H9 (cell line): ENCODE results near the gene PPP3CB. TPM values are rescaled to one million over a fixed set of nuclear protein-coding genes. Genes with fewer than 3 reads are reported as not detected.
A peak's percentile ranks its signal among the peaks of the same experiment; 100 is the strongest.

Experiments used
- DNase-seq: peaks from one replicate; pipeline ENCODE4 v3.0.0-alpha.2; 2017
- H2AFZ ChIP-seq: one replicate; pipeline ENCODE4 v1.6.1; 2013; ENCODE audit warnings: mild to moderate bottlenecking, low read length, control low read depth, moderate library complexity
- H2AK5ac ChIP-seq: 2 replicates; pipeline ENCODE4 v1.6.1; 2013; ENCODE audit warnings: low read length, control low read depth, mixed read lengths; ENCODE audit not compliant: insufficient read length
- H2BK120ac ChIP-seq: one replicate; pipeline ENCODE4 v1.6.1; 2013; ENCODE audit warnings: low read depth, mild to moderate bottlenecking, low read length, control low read depth, inconsistent platforms; ENCODE audit not compliant: poor library complexity, severe bottlenecking
- H2BK12ac ChIP-seq: 2 replicates; pipeline ENCODE4 v1.6.1; 2013; ENCODE audit warnings: low read length, control low read depth, mixed read lengths, low read depth; ENCODE audit not compliant: insufficient read length
- H2BK15ac ChIP-seq: 2 replicates; pipeline ENCODE4 v1.6.1; 2013; ENCODE audit warnings: low read depth, low read length, control low read depth
- H2BK20ac ChIP-seq: one replicate; pipeline ENCODE4 v1.6.1; 2013; ENCODE audit warnings: low read depth, mild to moderate bottlenecking, low read length, control low read depth, inconsistent platforms; ENCODE audit not compliant: poor library complexity, severe bottlenecking
- H2BK5ac ChIP-seq: 2 replicates; pipeline ENCODE4 v1.6.1; 2013; ENCODE audit warnings: low read length, control low read depth, mixed read lengths; ENCODE audit not compliant: insufficient read length
- H3K14ac ChIP-seq: 2 replicates; pipeline ENCODE4 v1.6.1; 2013; ENCODE audit warnings: low read length, control low read depth; ENCODE audit not compliant: insufficient read depth
- H3K18ac ChIP-seq: 2 replicates; pipeline ENCODE4 v1.6.1; 2013; ENCODE audit warnings: low read depth, mild to moderate bottlenecking, mixed read lengths, low read length, control low read depth; ENCODE audit not compliant: insufficient read length
- H3K23ac ChIP-seq: 2 replicates; pipeline ENCODE4 v1.6.1; 2013; ENCODE audit warnings: low read length, control low read depth, mixed read lengths, low read depth; ENCODE audit not compliant: insufficient read length
- H3K23me2 ChIP-seq: 2 replicates; pipeline ENCODE4 v1.6.1; 2013; ENCODE audit warnings: low read depth, mild to moderate bottlenecking, mixed read lengths, low read length, control low read depth; ENCODE audit not compliant: insufficient read length, poor library complexity, severe bottlenecking
- H3K27ac ChIP-seq: 2 replicates; pipeline ENCODE4 v1.5.1; 2013; ENCODE audit warnings: low read length, control low read depth, mixed read lengths, low read depth; ENCODE audit not compliant: insufficient read length
- H3K27me3 ChIP-seq: 2 replicates; pipeline ENCODE4 v1.6.1; 2013; ENCODE audit warnings: low read length, control low read depth, inconsistent platforms; ENCODE audit not compliant: insufficient read depth
- H3K4ac ChIP-seq: 2 replicates; pipeline ENCODE4 v1.6.1; 2013; ENCODE audit warnings: low read depth, mild to moderate bottlenecking, control low read depth, inconsistent platforms, low read length, moderate library complexity
- H3K4me1 ChIP-seq: 2 replicates; pipeline ENCODE4 v1.6.1; 2013; ENCODE audit warnings: low read length, control low read depth, inconsistent platforms; ENCODE audit not compliant: insufficient read depth
- H3K4me2 ChIP-seq: 2 replicates; pipeline ENCODE4 v1.6.1; 2013; ENCODE audit warnings: low read length, control low read depth, mixed read lengths; ENCODE audit not compliant: insufficient read length, insufficient read depth
- H3K56ac ChIP-seq: 2 replicates; pipeline ENCODE4 v1.6.1; 2013; ENCODE audit warnings: low read depth, mild to moderate bottlenecking, mixed read lengths, low read length, control low read depth; ENCODE audit not compliant: insufficient read length
- H3K79me1 ChIP-seq: 2 replicates; pipeline ENCODE4 v1.6.1; 2013; ENCODE audit warnings: low read depth, mild to moderate bottlenecking, moderate library complexity, low read length, control low read depth, inconsistent platforms; ENCODE audit not compliant: insufficient read depth, poor library complexity, severe bottlenecking
- H3K79me2 ChIP-seq: 2 replicates; pipeline ENCODE4 v1.6.1; 2013; ENCODE audit warnings: low read length, control low read depth, inconsistent platforms; ENCODE audit not compliant: insufficient read depth
- H3K9ac ChIP-seq: 2 replicates; pipeline ENCODE4 v1.6.1; 2013; ENCODE audit warnings: low read length, control low read depth, mixed read lengths; ENCODE audit not compliant: insufficient read length; ENCODE audit errors: extremely low read depth
- H3K9me3 ChIP-seq: one replicate; pipeline ENCODE4 v1.6.1; 2013; ENCODE audit warnings: low read depth, low read length, inconsistent platforms; ENCODE audit not compliant: control insufficient read depth
- H3T11ph ChIP-seq: one replicate; pipeline ENCODE4 v1.6.1; 2013; ENCODE audit warnings: mild to moderate bottlenecking, low read length, control low read depth, inconsistent platforms
- H4K20me1 ChIP-seq: one replicate; pipeline ENCODE4 v1.6.1; 2013; ENCODE audit not compliant: control insufficient read depth, insufficient read length, insufficient read depth
- H4K5ac ChIP-seq: 2 replicates; pipeline ENCODE4 v1.6.1; 2013; ENCODE audit warnings: low read depth, mild to moderate bottlenecking, mixed read lengths, low read length, control low read depth; ENCODE audit not compliant: insufficient read length
- H4K8ac ChIP-seq: replicated peaks from 2 replicates; pipeline ENCODE4 v1.6.1; 2013; ENCODE audit warnings: low read length, control low read depth, mixed read lengths, low read depth; ENCODE audit not compliant: insufficient read length
- H4K91ac ChIP-seq: 2 replicates; pipeline ENCODE4 v1.6.1; 2013; ENCODE audit warnings: low read depth, mild to moderate bottlenecking, moderate library complexity, mixed read lengths, low read length, control low read depth; ENCODE audit not compliant: insufficient read length
- H3K27ac Mint-ChIP-seq, 3 experiments: 2 replicates in 2 of 3; 3 replicates in 1 of 3; pipeline ENCODE4 v1.8.0; 2020 to 2021; ENCODE audit warnings: mixed read lengths in 3 of 3, mild to moderate bottlenecking in 1 of 3, moderate library complexity in 1 of 3
- H3K27me3 Mint-ChIP-seq: 2 replicates; pipeline ENCODE4 v1.8.0; 2021; ENCODE audit warnings: low read depth, mild to moderate bottlenecking, moderate library complexity, mixed read lengths
- H3K36me3 Mint-ChIP-seq, 3 experiments: 2 replicates in 2 of 3; 3 replicates in 1 of 3; pipeline ENCODE4 v1.8.0; 2020 to 2021; ENCODE audit warnings: low read depth in 3 of 3, mixed read lengths in 3 of 3; ENCODE audit not compliant: insufficient read depth in 1 of 3
- H3K4me1 Mint-ChIP-seq, 2 experiments: 2 replicates each; pipeline ENCODE4 v1.8.0; 2020; ENCODE audit warnings: mixed read lengths in 2 of 2
- H3K4me3 Mint-ChIP-seq, 2 experiments: 2 replicates in 1 of 2; 3 replicates in 1 of 2; pipeline ENCODE4 v1.8.0; 2020 to 2021; ENCODE audit warnings: mild to moderate bottlenecking in 2 of 2, mixed read lengths in 2 of 2, moderate library complexity in 1 of 2
- H3K9me3 Mint-ChIP-seq, 2 experiments: 2 replicates in 1 of 2; 3 replicates in 1 of 2; pipeline ENCODE4 v1.8.0; 2020; ENCODE audit warnings: mild to moderate bottlenecking in 2 of 2, mixed read lengths in 2 of 2, moderate library complexity in 1 of 2
- CTCF ChIP-seq: fragments of 200-600 bp; sonication (generic); conservative IDR thresholded peaks from 3 replicates; pipeline ENCODE4 v1.8.0; 2021; ENCODE audit warnings: antibody characterized with exemption, mild to moderate bottlenecking
- WGBS: extraction: QIAGEN DNeasy Blood & Tissue Kit; methylation state at CpG from one replicate; pipeline ENCODE4 v1.1.7; 2013; ENCODE audit warnings: missing lambda C conversion rate, low lambda C conversion rate, mixed read lengths; ENCODE audit not compliant: insufficient read length; ENCODE audit errors: extremely low coverage; 5-methylcytosine and 5-hydroxymethylcytosine counted together
- total RNA-seq: library from RNA; stranded (reverse); gene quantifications from 2 replicates; pipeline ENCODE4 v1.2.1, GENCODE V29; 2021

The PPP3CB gene
- total RNA-seq, 1 experiment from 2014 or later = 37.3 TPM

- peaks cover 16 to 17% of the 10 kb centered on the region in 2 experiments for H3K4me1 Mint-ChIP-seq
- no peak overlapping the region for H3K23ac ChIP-seq
- no peaks in the 10 kb centered on the region for H3K9me3 ChIP-seq
- H3T11ph ChIP-seq = no peak overlapping the region
- no peaks in the 10 kb centered on the region; the same call in 1 of the 2 replicates for H3K4me1 ChIP-seq
- no peak for TF ChIP-seq CTCF
- H4K8ac ChIP-seq = no peak overlapping the region
- H3K79me1 ChIP-seq = peaks cover 5% of the 10 kb centered on the region
- H4K20me1 ChIP-seq = no peaks in the 10 kb centered on the region
- no peak overlapping the region; a peak in 1 of 7 replicates for H3K27ac Mint-ChIP-seq
- no peak for DNase-seq
- no peak overlapping the region for H2BK20ac ChIP-seq
- no peaks in the 10 kb centered on the region for H3K27me3 ChIP-seq
- no peak overlapping the region for H2AK5ac ChIP-seq
- no peaks in the 10 kb centered on the region for H3K27me3 Mint-ChIP-seq
- H3K9ac ChIP-seq = no peak overlapping the region
- H3K4me3 Mint-ChIP-seq = peak overlapping the region in 1 of 2 experiments; percentile 18; a peak in 1 of 5 replicates
- no CpG with 5 or more reads among the region's 2 CpGs for WGBS
- no peak overlapping the region for H4K91ac ChIP-seq
- H3K56ac ChIP-seq = no peak overlapping the region
- peaks cover 4 to 24% (median 22%) of the 10 kb centered on the region in 3 experiments; a peak in 6 of 7 replicates for H3K36me3 Mint-ChIP-seq
- no peaks in the 10 kb centered on the region for H3K23me2 ChIP-seq
- H2AFZ ChIP-seq = no peak overlapping the region
- H3K14ac ChIP-seq = no peak overlapping the region
- no peak overlapping the region for H2BK12ac ChIP-seq
- no peaks in the 10 kb centered on the region; a peak in 1 of 5 replicates for H3K9me3 Mint-ChIP-seq
- no peak overlapping the region for H2BK15ac ChIP-seq
- no peak overlapping the region for H3K4ac ChIP-seq
- no peak overlapping the region for H2BK5ac ChIP-seq
- H3K27ac ChIP-seq = no peak overlapping the region
- H3K4me2 ChIP-seq = no peak overlapping the region
- peaks cover 6% of the 10 kb centered on the region; the same call in 1 of the 2 replicates for H3K79me2 ChIP-seq
- no peak overlapping the region for H4K5ac ChIP-seq
- H2BK120ac ChIP-seq = no peak overlapping the region
- H3K18ac ChIP-seq = no peak overlapping the region
Measured at GRCh38 chr10:73497623-73498022, 1.8 kb upstream of the PPP3CB start.
